Esophagus muscularis mucosa (tissue), 4 donors: ENCODE data around the gene ANAPC1.

Experiments
- EP300 ChIP-seq: sonication (generic); formaldehyde crosslinking; IDR thresholded peaks from one replicate; pipeline ENCODE4 v1.6.1; 2017; ENCODE audit warnings: antibody characterized with exemption
- POLR2A ChIP-seq: fragments of 450-650 bp; IDR thresholded peaks from one replicate; pipeline ENCODE4 v1.6.1; 2017; ENCODE audit warnings: antibody characterized with exemption, moderate library complexity, mild to moderate bottlenecking, low read depth
- POLR2AphosphoS5 ChIP-seq, 2 donors: sonication (generic); formaldehyde crosslinking; IDR thresholded peaks; one replicate each; pipeline ENCODE4 v1.6.1; 2017; ENCODE audit warnings: antibody characterized with exemption in 2 of 2
- TF ChIP-seq, protein P1 (sequence below), 3 experiments: fragments of 200-600 bp in 2 of 3; fragments of 450-650 bp in 1 of 3; sonication (generic) in 2 of 3; IDR thresholded peaks; one replicate each; pipeline ENCODE4 v1.5.1; 2017 to 2019; ENCODE audit warnings: antibody characterized with exemption in 3 of 3, mild to moderate bottlenecking in 2 of 3, moderate library complexity in 1 of 3

- TF ChIP-seq POLR2AphosphoS5 (IDR thresholded peaks at IDR 0.05) (peak in 1 of 2 donors; percentile 18), EP300 (no peak), POLR2A (no peak)
- TF ChIP-seq, protein P1, sequence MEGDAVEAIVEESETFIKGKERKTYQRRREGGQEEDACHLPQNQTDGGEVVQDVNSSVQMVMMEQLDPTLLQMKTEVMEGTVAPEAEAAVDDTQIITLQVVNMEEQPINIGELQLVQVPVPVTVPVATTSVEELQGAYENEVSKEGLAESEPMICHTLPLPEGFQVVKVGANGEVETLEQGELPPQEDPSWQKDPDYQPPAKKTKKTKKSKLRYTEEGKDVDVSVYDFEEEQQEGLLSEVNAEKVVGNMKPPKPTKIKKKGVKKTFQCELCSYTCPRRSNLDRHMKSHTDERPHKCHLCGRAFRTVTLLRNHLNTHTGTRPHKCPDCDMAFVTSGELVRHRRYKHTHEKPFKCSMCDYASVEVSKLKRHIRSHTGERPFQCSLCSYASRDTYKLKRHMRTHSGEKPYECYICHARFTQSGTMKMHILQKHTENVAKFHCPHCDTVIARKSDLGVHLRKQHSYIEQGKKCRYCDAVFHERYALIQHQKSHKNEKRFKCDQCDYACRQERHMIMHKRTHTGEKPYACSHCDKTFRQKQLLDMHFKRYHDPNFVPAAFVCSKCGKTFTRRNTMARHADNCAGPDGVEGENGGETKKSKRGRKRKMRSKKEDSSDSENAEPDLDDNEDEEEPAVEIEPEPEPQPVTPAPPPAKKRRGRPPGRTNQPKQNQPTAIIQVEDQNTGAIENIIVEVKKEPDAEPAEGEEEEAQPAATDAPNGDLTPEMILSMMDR (IDR thresholded peaks at IDR 0.05) = no peak
Measured at GRCh38 chr2:111919794-111920608, 36.0 kb upstream of the ANAPC1 start.
